Measurements from ENCODE around the gene OR2Z1. TPM values are rescaled to one million over a fixed set of nuclear protein-coding genes. Genes with fewer than 3 reads are reported as not detected.
"Not testable (repeated sequence)": the region's sequence is repeated elsewhere in the genome, so short reads cannot be mapped to it uniquely, and the experiment has no call there.

OR2Z1 gene
- total RNA-seq, 2 donors from 2014 or later = not detected

DNA sequence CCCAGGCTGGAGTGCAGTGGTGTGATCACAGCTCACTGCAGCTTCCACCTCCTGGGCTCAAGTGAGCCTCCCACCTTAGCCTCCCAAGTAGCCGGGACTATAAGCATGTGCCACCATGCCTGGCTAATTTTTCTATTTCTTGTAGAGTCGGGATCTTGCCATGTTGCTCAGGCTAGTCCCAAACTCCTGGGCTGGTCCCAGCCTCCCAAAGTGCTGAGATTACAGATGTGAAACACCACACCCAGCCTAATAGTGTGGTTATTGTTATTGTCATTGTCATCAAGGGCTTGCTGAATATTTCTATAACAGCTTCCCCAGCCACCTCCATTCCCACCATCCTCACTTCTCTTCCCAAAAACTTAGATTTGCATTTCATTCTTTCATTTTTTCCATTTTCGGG, 2.8 kb downstream of the OR2Z1 start:
- Mint-ChIP-seq H3K4me1 (peaks cover 4% of the 10 kb centered on the region), H3K27ac (no peak overlapping the region), H3K27me3 (peaks cover 21% of the 10 kb centered on the region), H3K4me3 (no peak overlapping the region), H3K36me3 (ENCODE audit: low read depth) (peaks cover 3% of the 10 kb centered on the region)
- no peak for DNase-seq
- H3K9me3 ChIP-seq (ENCODE audit: control insufficient read depth, low read length, poor library complexity, severe bottlenecking) = no peaks in the 10 kb centered on the region
- no peak for ATAC-seq

DNA sequence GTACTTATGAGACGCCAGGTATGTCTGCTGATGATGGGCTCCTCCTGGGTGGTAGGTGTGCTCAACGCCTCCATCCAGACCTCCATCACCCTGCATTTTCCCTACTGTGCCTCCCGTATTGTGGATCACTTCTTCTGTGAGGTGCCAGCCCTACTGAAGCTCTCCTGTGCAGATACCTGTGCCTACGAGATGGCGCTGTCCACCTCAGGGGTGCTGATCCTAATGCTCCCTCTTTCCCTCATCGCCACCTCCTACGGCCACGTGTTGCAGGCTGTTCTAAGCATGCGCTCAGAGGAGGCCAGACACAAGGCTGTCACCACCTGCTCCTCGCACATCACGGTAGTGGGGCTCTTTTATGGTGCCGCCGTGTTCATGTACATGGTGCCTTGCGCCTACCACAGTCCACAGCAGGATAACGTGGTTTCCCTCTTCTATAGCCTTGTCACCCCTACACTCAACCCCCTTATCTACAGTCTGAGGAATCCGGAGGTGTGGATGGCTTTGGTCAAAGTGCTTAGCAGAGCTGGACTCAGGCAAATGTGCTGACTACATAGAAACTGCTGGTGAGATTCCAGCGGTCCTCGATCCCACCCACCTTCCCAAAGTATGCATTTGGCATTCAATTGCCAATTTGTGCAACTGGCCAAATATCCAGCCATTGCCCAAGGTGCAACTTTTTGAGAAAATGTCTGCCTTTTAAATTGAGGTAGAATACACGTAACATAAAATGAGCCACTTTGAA, 10.2 kb downstream of the OR2Z1 start:
- no peak overlapping the region for H3K4me3 Mint-ChIP-seq
- no peaks in the 10 kb centered on the region for H3K9me3 ChIP-seq (ENCODE audit: control insufficient read depth, low read length, poor library complexity, severe bottlenecking)
- no peaks in the 10 kb centered on the region for H3K36me3 Mint-ChIP-seq (ENCODE audit: low read depth)
- no peak for ATAC-seq
- no peaks in the 10 kb centered on the region for H3K4me1 Mint-ChIP-seq
- no peaks in the 10 kb centered on the region for H3K27me3 Mint-ChIP-seq
- no peak for DNase-seq
- no peak overlapping the region for H3K27ac Mint-ChIP-seq

- no peaks in the 10 kb centered on the region for H3K9me3 ChIP-seq (ENCODE audit: control insufficient read depth, low read length, poor library complexity, severe bottlenecking)
- no peaks in the 10 kb centered on the region for H3K4me1 Mint-ChIP-seq
- DNase-seq = no peak
- ATAC-seq = no peak
- no peak overlapping the region for H3K4me3 Mint-ChIP-seq
- no peaks in the 10 kb centered on the region for H3K27me3 Mint-ChIP-seq
- H3K36me3 Mint-ChIP-seq (ENCODE audit: low read depth) = no peaks in the 10 kb centered on the region
- no peak overlapping the region for H3K27ac Mint-ChIP-seq
These were observed 16.9 kb downstream of the OR2Z1 start for GRCh38 chr19:8738377-8738776.

DNA sequence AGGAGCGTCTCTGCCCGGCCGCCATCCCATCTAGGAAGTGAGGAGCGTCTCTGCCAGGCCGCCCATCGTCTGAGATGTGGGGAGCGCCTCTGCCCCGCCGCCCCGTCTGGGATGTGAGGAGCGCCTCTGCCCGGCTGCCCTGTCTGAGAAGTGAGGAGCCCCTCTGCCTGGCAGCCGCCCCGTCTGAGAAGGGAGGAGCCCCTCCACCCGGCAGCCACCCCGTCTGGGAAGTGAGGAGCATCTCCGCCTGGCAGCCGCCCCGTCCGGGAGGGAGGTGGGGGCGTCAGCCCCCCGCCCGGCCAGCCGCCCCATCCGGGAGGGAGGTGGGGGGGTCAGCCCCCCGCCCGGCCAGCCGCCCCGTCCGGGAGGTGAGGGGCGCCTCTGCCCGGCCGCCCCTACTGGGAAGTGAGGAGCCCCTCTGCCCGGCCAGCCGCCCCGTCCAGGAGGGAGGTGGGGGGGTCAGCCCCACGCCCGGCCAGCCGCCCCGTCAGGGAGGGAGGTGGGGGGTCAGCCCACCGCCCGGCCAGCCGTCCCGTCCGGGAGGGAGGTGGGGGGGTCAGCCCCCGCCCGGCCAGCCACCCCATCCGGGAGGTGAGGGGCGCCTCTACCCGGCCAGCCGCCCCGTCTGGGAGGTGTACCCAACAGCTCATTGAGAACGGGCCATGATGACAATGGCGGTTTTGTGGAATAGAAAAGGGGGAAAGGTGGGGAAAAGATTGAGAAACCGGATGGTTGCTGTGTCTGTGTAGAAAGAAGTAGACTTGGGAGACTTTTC, 18.0 kb downstream of the OR2Z1 start:
- not testable (repeated sequence) for H3K27ac Mint-ChIP-seq; H3K9me3 ChIP-seq (ENCODE audit: control insufficient read depth, low read length, poor library complexity, severe bottlenecking); H3K27me3 Mint-ChIP-seq; DNase-seq; H3K4me3 Mint-ChIP-seq; H3K36me3 Mint-ChIP-seq (ENCODE audit: low read depth); H3K4me1 Mint-ChIP-seq; ATAC-seq

DNA sequence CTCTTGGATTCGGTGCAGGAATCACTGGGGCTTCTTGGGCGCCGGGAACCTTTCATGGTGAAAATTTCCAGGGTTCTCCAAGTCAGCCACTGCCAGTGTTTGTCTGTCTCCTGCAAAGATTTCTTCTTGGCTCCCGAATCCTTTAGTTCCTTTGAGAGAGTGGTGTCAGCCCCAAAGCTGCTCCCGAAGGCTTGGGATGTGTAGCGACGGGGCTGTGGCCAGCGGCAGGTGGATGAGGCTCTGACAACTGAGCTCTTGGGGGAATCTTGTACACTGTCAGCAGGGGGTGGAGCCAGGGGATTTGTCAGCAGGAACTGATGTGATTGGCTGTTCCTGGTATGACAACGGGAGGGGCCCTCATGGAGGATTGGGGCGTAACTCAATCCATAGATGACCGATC, 45.8 kb downstream of the OR2Z1 start:
- not testable (repeated sequence) for DNase-seq; H3K27me3 Mint-ChIP-seq; ATAC-seq; H3K36me3 Mint-ChIP-seq (ENCODE audit: low read depth); H3K4me1 Mint-ChIP-seq; H3K9me3 ChIP-seq (ENCODE audit: control insufficient read depth, low read length, poor library complexity, severe bottlenecking); H3K27ac Mint-ChIP-seq; H3K4me3 Mint-ChIP-seq

- not testable (repeated sequence) for H3K4me1 Mint-ChIP-seq
These were observed 47.8 kb downstream of the OR2Z1 start for GRCh38 chr19:8769265-8769664.

GRCh38 chr19:8773587-8773986, 52.2 kb downstream of the OR2Z1 start:
- H3K9me3 ChIP-seq (ENCODE audit: control insufficient read depth, low read length, poor library complexity, severe bottlenecking); DNase-seq; H3K27ac Mint-ChIP-seq; H3K36me3 Mint-ChIP-seq (ENCODE audit: low read depth); ATAC-seq; H3K4me3 Mint-ChIP-seq; H3K4me1 Mint-ChIP-seq; H3K27me3 Mint-ChIP-seq: not testable (repeated sequence)

More at GRCh38 chr19:8769265-8769664, 47.8 kb downstream of the OR2Z1 start:
- DNase-seq; H3K9me3 ChIP-seq (ENCODE audit: control insufficient read depth, low read length, poor library complexity, severe bottlenecking); H3K4me3 Mint-ChIP-seq; H3K36me3 Mint-ChIP-seq (ENCODE audit: low read depth); H3K27ac Mint-ChIP-seq; H3K27me3 Mint-ChIP-seq; ATAC-seq: not testable (repeated sequence)

Other genes starting within 250 kb of the OR2Z1 start
- 1 to 10 TPM; 5.2 to 7.4 TPM for gene PRAM1, start 219.0 kb upstream of the OR2Z1 start, total RNA-seq
- gene ZNF414, start 207.5 kb upstream of the OR2Z1 start, total RNA-seq = 10 to 100 TPM; 45.1 to 46.2 TPM
- gene MYO1F, start 144.2 kb upstream of the OR2Z1 start, total RNA-seq = 100 to 1,000 TPM; 270 to 305 TPM
- 10 to 100 TPM; 24.0 to 33.1 TPM for gene ADAMTS10, start 110.9 kb upstream of the OR2Z1 start, total RNA-seq
- gene NFILZ, start 91.0 kb upstream of the OR2Z1 start, total RNA-seq = not detected
- not detected for gene ACTL9, start 22.8 kb upstream of the OR2Z1 start, total RNA-seq
- gene ZNF558, start 110.7 kb downstream of the OR2Z1 start, total RNA-seq = 10 to 100 TPM; 22.1 to 27.0 TPM
- gene MBD3L1, start 110.7 kb downstream of the OR2Z1 start, total RNA-seq = not detected